ENCODE results near the gene SPAG5.

The SPAG5 gene

DNA sequence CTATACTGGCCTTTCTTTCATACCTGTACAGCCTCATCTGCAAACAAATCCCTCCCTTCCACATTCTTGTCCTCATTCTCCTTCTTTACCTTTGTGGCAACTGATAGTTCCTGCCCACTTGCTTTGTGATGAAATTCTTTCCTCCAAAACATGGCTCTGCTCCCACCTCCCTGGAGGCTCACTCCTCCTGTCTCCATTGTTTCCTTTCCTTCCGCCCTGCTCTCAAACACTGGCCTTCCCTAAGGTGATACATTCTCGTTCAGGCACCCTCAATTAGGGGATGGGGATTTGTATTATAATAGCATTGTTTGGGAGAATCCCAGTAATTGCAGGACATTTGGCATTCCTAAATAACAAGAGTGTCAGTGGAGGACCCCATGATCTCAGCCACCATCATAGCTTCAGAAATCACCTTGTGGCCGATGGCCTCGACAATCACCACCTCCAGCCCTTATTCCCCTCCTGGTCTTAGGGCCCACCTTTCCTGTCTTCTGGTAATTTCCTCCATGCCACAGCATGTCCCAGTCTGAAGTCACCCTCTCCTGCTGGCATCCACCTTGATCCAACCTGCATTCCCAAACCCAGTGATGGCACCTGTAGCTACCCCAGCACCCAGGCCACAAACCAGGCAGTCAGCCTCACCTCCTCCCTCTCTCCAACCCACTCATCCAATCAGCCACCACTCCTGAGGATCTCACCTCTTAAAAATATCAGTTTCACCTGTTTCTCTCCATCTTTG lies 54.3 kb downstream of the SPAG5 start:
- DNase-seq, result no peak

DNA sequence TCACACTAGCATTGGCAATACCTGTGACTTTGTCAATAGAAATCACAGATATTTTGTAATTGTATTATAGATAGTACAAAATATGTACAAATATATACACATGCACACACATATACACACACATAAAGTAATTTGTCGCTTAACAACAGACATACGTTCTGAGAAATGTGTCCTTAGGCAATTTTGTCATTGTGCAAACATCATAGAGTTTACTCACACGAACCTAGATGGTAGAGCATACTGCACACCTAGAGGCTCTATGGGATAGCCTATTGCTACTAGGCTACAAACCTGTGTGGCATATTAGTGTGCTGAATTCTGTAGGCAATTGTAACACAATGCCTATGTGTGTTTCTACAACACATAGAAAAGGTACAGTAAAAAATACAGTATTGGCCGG lies 57.4 kb downstream of the SPAG5 start:
- no peak for DNase-seq

DNA sequence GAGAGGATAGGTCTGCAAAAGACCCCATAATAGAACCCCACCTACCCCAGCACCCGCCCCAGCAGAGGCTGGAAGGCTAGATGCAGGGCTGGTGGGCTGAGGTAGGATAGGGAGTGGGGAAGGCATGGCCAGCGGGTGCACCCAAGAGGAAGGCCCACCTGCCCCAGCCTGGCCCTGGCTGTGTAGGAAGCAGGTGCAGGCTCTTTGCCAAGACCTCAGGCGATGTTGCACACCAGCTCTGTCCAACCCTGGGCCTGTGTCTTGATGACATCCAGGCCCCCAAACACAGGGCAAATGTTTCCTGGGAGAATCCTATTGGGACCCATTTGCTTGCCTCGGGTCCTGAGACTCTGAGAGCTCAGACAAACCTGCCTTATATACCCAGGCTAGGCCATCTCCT lies 58.6 kb downstream of the SPAG5 start:
- no peak for DNase-seq

DNA sequence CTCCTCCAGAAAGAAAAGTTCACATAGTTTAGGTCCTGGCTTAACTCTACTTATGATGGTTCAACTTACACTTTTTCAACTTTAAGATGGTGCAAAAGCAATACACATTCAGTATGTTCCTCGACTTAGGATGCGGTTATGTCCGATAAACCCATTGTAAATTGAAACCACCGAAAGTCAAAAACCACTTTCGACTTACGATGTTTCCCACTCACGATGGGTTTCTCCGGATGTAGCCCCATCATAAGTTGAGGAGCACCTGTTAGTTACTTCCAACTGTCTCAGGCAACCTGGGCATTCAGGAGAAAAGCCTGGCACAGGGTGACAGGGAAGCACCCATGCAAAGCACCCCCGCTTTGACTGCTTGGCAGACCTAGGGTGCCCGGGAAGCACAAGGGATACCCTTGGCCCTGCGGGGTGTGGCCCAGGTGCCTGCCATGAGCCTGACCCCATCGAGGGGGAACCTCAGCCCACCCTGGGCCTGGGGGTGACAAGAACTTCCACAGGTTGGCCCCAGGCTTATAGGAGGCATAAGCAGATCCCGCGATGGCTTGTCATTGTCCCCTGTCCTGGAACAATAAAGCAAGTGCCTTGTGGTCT lies 60.4 kb downstream of the SPAG5 start:
- no peak for DNase-seq

DNA sequence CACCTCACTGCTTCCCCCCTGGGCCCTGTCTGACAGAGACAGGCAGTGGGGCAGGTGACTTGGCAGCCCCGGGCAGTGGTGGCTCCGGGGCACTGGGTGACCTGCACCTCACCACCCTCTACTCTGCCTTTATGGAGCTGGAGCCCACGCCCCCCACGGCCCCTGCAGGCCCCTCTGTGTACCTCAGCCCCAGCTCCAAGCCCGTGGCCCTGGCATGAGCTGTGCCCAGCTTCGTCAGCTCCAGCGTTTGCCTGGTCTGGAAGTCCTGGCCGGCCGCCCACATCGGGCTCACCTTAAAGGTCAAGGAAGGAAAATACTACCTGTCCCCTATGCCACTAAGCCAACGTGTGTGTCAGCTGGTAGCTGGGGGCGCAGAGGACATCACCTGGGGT lies 61.6 kb downstream of the SPAG5 start:
- no peak for DNase-seq

DNA sequence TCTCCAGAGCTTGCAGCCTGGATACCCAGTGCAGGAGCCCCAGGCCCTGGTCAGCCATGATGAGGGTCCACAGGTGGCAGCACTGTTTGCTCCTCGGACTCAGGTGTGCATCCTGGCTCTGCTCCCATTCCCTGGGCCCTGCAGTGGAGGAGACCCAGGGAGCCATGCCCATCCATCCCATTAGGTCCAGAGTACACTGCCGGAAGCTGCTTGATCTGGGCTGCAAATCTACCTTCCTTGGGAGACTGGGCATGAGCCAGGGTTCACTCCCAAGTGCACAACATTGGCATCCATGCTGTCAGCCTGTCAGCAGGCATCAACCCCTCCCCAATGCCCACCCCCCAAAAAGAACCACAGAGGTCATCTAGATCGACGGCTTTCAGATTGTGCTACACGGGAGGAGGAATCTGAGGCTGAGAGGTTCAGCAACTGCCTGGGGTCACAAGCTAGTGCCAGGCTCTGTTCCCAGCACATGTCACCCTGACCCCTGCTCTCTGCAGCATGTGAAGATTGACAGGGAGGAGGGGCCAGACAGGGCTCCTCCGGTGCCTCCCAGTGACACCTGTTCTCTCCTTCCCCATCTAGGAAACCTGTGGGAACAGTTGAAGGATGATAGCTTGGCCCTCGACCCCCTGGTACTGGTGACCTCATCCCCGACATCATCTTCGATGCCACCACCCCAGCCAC lies 62.1 kb downstream of the SPAG5 start:
- no peak for DNase-seq

DNA sequence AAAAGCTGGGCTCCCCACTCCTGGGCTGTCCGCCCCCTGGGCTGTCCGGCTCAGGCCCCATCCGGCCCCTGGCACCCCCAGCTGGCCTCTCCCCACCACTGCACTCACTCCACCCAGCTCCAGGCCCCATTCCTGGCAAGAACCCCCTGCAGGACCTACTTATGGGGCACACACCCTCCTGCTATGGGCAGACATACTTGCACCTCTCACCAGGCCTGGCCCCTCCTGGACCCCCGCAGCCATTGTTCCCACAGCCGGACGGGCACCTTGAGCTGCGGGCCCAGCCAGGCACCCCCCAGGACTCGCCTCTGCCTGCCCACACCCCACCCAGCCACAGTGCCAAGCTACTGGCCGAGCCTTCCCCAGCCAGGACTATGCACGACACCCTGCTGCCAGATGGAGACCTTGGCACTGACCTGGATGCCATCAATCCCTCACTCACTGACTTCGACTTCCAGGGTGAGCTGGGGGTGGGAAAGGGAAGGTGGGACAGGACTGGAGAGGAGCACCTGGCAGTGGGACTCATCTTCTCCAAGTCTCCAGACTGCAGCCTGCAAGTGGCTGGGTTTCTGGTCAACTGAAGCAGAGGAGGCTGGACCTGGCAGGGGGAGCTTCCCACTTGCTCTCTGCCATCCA lies 64.0 kb downstream of the SPAG5 start:
- no peak for DNase-seq

DNA sequence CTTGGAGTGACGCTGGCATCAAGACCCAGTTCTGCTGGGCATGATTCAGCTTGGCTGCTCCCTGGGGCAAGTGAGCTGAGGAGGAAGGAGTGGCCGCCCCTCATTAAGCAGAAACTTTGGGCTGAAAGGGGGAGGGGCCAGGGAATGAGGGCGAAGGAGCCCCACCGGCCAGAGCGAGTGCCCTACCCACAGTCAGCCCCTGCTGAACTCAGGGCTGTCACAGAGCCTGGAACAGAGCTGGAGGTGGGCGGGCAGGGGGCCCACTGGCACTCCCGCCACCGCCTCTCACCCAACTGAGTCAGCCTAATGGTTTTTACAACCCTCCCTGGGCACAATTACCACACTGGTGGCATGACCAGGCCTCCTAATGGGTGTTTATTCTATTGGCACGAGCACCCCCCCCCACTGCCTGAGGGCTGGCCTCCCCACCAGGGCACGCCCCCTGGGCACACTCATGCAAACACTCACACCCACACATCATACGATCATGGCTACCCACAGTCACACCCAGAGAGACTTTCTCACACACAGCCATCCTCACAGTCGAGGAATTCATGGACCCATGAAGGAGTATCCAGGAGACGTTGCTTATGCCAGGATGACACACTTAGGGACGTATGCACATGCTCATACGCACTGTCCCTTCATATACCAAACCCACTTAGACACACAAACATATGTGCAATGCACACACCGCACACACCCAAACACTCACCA lies 65.6 kb downstream of the SPAG5 start:
- DNase-seq, result no peak

DNA sequence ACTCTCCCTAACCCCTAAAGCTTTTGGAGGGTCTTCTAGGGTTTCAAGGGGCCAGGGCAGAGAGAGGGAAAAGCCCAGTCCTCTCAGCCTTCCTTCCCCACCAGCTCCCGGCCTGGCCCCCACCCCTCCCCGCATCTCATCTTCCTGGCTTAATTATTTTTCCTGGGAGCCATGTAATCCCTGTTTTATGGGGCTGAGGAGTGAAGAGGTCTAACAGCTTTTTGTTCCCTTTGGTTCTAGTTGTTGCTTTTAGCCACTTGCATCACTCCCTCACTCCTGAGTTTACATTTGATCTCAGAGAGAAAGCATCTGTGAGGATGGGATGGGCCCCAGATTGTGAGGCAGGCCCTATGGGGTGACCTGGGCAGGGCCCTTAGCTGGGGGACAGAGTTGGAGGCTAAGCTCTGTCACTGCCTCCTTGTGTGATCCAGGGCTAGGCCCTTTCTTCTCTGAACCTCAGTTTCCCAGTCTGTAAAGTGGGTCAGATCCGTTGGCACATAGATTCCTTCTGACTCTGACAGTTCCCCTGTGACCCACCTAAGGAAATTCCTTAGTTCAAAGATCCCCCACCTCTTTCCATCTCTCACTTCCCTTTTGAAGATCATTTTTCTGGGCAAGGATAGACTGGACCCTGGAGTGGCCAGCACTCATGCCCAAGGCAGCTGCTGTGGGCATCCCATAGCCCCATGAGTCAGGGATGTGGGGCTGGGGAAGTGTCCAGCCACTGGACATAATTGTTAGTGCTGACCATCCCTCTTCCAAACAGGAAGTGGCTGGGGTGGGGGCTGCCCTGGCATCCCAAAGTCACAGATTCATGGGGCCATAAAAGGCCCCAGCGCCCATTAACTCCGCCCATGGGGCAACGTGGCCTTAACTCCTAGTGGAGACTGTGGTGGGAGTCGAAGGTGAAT lies 66.5 kb downstream of the SPAG5 start:
- peak; percentile 65 for DNase-seq

DNA sequence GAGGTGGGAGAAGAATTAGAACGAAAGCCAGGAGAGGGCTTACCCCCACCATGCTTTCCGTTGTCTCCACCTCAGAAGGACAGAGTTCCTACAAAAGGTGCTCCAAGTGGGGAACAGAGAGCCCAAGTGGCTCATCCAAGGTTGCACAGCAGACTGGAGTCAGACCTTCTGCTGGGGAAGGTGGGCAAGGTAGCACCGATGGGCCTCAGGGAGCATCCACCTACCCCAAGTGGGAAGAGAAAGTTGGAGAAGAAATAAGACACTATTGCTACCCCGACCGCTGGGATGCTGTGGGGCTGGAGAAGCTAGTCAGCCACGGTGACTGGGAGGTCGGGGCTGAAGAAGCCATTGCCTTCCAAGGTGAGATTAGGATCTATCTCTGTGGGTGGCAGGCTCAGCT lies 67.9 kb downstream of the SPAG5 start:
- no peak for DNase-seq

DNA sequence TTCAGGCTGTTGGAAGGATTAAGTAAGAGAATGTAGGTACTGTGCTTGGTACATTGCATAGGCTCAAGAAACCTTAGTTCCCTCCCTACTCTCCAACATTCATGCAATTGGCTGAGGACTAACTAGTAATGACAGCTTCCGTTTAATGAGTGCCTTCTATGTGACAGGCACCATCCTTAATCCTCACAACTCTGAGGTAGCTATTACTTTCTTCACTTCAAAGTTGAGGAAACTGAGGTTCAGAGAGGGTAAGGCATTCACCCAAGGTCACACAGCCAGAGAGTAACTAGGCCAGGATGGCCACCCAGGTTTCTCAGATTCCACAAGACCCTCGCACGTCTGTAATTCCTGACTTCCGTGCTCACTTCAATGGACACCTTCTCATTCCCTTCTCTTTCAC lies 68.6 kb downstream of the SPAG5 start:
- no peak for DNase-seq

DNA sequence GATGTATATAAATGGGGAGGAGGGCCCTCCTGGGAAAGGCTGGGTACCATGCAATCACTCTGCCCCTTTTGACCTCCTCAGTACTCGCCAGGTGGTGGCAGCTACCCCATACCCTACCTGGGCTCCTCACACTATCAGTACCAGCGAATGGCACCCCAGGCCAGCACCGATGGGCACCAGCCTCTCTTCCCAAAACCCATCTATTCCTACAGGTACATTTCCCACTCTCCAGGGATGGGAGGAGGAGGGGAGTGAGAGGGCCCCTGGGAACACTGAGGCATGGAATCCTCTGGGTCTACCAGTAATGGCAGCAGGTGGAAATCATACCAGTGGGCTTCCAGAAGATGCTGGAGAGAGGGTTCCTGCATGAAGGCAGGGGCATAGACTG lies 69.8 kb downstream of the SPAG5 start:
- DNase-seq, result no peak

DNA sequence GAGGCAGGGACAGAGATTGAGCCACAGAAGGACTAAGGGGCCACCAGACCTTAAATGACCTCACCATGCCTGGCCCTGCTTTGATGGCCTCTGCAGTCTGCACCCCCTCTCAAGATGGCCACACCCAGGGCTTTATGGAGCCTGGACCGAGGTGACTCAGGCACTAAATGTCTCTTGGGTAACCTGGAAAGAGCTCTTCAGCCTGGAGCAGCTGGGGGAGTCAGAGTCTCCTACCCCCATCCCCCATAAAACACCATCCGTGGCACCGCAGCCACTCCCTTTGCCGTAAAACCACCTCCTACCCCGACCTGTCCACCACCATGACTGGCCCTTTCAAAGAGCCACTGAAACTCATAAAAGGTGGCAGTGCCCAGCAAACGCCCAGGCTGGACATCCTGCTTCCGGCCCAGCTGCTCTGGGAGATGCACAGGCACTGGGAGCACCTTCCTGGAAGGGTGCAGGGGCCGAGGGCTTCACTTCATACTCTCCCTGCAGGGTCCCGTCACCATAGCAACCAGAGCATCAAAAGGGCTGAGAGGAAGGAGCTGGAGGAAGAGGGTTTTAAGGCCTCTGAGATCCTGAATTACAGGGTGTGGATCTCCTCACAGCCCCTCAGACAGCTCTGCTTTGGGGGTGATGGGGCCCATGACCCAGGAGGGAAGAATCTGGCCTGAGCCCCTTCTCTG lies 70.4 kb downstream of the SPAG5 start:
- DNase-seq, result no peak

DNA sequence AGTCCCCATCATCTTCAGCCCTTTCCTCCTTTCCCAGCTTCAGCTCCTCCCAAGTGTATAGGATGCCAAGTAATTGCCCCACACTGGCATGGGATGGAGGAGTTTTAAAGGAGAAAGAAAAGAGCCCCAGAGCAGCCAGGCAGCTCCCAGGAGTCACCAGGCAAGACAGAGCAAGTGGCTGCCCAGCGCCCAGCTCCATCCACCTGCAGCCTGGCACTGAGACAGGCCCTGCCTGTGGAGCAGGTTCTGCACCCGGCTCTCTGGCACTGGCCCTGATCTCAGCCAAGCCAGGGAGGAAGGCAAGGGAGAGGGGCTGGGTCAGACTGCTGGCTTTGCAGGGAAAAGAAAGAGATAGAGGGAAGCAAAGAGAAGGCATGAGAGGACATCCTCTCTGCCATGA lies 71.0 kb downstream of the SPAG5 start:
- no peak for DNase-seq

All from NCI-H82 (cell line).